PFSK-1 (cell line): ENCODE measurements around the gene ZNF593. TPM values are rescaled to one million over a fixed set of nuclear protein-coding genes. Genes with fewer than 3 reads are reported as not detected.
A peak's percentile ranks its signal among the peaks of the same experiment; 100 is the strongest.

ENCODE experiments used
- FOXP2 ChIP-seq: optimal IDR thresholded peaks from 2 replicates; pipeline ENCODE3; 2011; ENCODE audit warnings: borderline replicate concordance, control low read depth, inconsistent platforms; ENCODE audit not compliant: insufficient read depth; ENCODE audit errors: extremely low read length, extremely low read depth
- POLR2AphosphoS5 ChIP-seq: IDR thresholded peaks from 2 replicates; pipeline ENCODE4 v1.6.1; 2012; ENCODE audit warnings: low read depth, mild to moderate bottlenecking, control low read depth, low read length, moderate library complexity
- SIN3A ChIP-seq: IDR thresholded peaks from 2 replicates; pipeline ENCODE4 v1.6.1; 2012; ENCODE audit warnings: mild to moderate bottlenecking, low read length, moderate library complexity, borderline replicate concordance; ENCODE audit not compliant: insufficient read depth
- TAF1 ChIP-seq: IDR thresholded peaks from 2 replicates; pipeline ENCODE4 v1.6.1; 2012; ENCODE audit warnings: low read length, control low read depth, borderline replicate concordance; ENCODE audit not compliant: insufficient read depth
- polyA plus RNA-seq: library from polyadenylated mRNA; unstranded; fragments of >200 nt; gene quantifications from one replicate; pipeline ENCODE4 v1.2.1, GENCODE V29; 2012; ENCODE audit warnings: low read depth, missing spikeins; ENCODE audit not compliant: insufficient read length
- TF ChIP-seq, protein P1 (sequence below), 2 experiments: IDR thresholded peaks; 2 replicates each; pipeline versions ENCODE4 v1.6.1 to v1.8.0; 2011 to 2012; ENCODE audit warnings: low read depth in 2 of 2, low read length in 2 of 2, control low read depth in 1 of 2, inconsistent platforms in 1 of 2, mild to moderate bottlenecking in 1 of 2, moderate library complexity in 1 of 2; ENCODE audit not compliant: insufficient read depth in 1 of 2

Gene ZNF593
- polyA plus RNA-seq = 139 TPM

DNA sequence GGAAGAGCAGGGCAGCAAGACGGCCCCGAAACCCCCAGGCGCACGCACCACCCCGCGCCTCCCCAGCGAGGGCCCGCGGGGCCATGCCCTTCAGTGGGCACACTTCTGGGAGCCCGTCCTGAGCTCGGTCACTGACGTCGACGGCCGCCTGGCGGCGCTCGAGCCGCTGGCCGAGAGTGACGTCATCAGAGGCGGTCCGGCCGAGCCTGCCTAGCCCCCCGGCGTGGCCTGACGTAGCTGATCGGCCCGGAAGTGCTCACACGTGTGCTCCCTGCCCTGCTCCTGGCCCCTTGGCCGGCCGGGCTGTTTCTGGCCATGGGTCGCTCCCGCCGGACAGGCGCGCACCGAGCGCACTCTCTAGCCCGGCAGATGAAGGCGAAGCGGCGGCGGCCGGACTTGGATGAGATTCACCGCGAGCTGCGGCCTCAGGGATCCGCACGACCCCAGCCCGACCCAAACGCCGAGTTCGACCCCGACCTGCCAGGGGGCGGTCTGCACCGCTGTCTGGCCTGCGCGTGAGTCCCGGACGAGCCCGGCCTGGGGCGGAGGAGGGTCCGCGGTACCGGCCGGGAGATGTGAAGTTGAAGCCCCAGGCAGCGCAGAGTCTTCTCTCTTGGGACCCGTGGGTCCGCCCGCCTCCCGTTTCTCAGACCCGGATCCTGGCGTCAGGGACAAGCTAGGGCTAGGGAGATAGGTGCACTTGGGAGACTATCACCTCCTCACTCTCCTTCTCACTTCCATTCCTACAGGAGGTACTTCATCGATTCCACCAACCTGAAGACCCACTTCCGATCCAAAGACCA, at the start of gene ZNF593:
TSS of gene ZNF593 (plus strand) at position 240 of the 803 bp plus-strand sequence. CDS start at position 316, 76 bp downstream.
- TF ChIP-seq, protein P1, sequence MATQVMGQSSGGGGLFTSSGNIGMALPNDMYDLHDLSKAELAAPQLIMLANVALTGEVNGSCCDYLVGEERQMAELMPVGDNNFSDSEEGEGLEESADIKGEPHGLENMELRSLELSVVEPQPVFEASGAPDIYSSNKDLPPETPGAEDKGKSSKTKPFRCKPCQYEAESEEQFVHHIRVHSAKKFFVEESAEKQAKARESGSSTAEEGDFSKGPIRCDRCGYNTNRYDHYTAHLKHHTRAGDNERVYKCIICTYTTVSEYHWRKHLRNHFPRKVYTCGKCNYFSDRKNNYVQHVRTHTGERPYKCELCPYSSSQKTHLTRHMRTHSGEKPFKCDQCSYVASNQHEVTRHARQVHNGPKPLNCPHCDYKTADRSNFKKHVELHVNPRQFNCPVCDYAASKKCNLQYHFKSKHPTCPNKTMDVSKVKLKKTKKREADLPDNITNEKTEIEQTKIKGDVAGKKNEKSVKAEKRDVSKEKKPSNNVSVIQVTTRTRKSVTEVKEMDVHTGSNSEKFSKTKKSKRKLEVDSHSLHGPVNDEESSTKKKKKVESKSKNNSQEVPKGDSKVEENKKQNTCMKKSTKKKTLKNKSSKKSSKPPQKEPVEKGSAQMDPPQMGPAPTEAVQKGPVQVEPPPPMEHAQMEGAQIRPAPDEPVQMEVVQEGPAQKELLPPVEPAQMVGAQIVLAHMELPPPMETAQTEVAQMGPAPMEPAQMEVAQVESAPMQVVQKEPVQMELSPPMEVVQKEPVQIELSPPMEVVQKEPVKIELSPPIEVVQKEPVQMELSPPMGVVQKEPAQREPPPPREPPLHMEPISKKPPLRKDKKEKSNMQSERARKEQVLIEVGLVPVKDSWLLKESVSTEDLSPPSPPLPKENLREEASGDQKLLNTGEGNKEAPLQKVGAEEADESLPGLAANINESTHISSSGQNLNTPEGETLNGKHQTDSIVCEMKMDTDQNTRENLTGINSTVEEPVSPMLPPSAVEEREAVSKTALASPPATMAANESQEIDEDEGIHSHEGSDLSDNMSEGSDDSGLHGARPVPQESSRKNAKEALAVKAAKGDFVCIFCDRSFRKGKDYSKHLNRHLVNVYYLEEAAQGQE (IDR thresholded peaks at IDR 0.05; ENCODE audit: insufficient read depth in 1 of 2, low read depth in 2 of 2, low read length in 2 of 2) = 0 out of 4 replicates have a peak, but pooled peaks of 1 of the 2 experiments have one; percentile 31
- peak; percentile 77; the same call in 1 of the 2 replicates for TF ChIP-seq TAF1
- TF ChIP-seq SIN3A = peak; percentile 82; the same call in 1 of the 2 replicates
- peak; percentile 84 for TF ChIP-seq POLR2AphosphoS5
- TF ChIP-seq FOXP2 = peak; percentile 97

GRCh38 chr1:26121854-26122773, 47.6 kb upstream of the ZNF593 start:
- TF ChIP-seq POLR2AphosphoS5 = no peak
- TF ChIP-seq FOXP2 = no peak
- TF ChIP-seq, protein P1 (IDR thresholded peaks at IDR 0.05; ENCODE audit: insufficient read depth in 1 of 2, low read depth in 2 of 2, low read length in 2 of 2) = no peak
- no peak for TF ChIP-seq SIN3A
- TF ChIP-seq TAF1 = no peak

DNA sequence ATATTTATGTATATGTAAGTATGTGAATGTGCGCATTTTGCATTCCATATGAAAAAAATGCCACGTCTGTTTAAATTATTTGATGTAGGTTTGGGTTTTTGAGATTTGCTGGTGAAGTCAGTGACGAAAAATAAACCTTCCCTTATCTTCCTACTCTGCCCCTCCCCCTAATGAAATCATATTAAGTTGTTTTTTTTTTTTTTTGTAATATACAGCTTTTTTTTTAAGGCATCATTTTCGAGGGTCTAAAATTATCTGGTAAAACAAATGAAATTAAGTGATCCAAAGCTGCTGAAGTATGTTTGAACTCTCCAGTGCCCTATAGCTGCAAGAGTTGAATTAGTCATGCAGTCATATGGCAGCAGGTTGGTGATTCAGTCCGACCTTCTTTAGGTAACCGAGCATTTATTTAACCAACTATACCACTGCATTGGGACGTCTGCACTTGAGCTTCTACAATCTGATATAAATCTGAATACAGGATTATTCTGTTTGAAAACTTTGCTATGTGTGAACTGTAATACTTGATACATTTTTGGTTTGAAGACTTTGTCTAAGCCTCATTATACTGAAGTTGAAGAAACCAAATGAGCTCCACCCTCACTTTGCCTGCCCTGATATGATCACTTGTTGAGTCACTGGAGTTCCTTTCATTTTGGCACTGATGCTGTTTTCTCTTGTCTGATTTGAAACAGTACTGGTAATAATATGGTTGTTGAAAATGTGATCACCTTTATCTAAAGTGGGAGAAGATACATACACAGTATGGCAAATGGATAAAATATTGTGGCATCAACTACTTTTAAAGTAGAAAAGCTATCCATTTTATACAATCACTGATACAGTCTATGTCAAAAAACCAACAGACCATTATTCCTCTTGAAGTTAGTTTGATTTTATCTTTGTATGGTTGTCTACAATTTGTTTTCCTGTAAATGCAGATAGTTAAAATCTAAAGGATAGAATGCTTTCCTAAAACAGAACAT, 46.4 kb upstream of the ZNF593 start:
- TF ChIP-seq TAF1 = no peak
- TF ChIP-seq SIN3A = no peak
- no peak for TF ChIP-seq POLR2AphosphoS5
- no peak for TF ChIP-seq FOXP2
- TF ChIP-seq, protein P1 (IDR thresholded peaks at IDR 0.05; ENCODE audit: insufficient read depth in 1 of 2, low read depth in 2 of 2, low read length in 2 of 2) = no peak
